HFFc6 (cell line): ENCODE results near the gene GRID1. TPM values are rescaled to one million over a fixed set of nuclear protein-coding genes. Genes with fewer than 3 reads are reported as not detected.
"Not testable (repeated sequence)": the region's sequence is repeated elsewhere in the genome, so short reads cannot be mapped to it uniquely, and the experiment has no call there.

Experiments
- DNase-seq: peaks from one replicate; pipeline ENCODE4 v3.0.0-alpha.2; 2018
- H3K27ac Mint-ChIP-seq: 2 replicates; pipeline ENCODE4 v1.8.0; 2020; ENCODE audit warnings: mild to moderate bottlenecking, mixed read lengths
- H3K27me3 Mint-ChIP-seq: 2 replicates; pipeline ENCODE4 v1.8.0; 2021; ENCODE audit warnings: mild to moderate bottlenecking, moderate library complexity, mixed read lengths; ENCODE audit not compliant: insufficient read depth
- H3K36me3 Mint-ChIP-seq: 2 replicates; pipeline ENCODE4 v1.8.0; 2021; ENCODE audit warnings: low read depth, mixed read lengths
- H3K4me1 Mint-ChIP-seq: 2 replicates; pipeline ENCODE4 v1.8.0; 2020; ENCODE audit warnings: low read depth, mixed read lengths
- H3K4me3 Mint-ChIP-seq: 2 replicates; pipeline ENCODE4 v1.8.0; 2020; ENCODE audit warnings: mild to moderate bottlenecking, moderate library complexity, mixed read lengths
- H3K9me3 Mint-ChIP-seq: 2 replicates; pipeline ENCODE4 v1.8.0; 2020; ENCODE audit warnings: mild to moderate bottlenecking, mixed read lengths
- total RNA-seq, 6 experiments: library from RNA; stranded (reverse); fragmentation: NEBNext Ultra II Directional; extraction: Animal tissue kit (Norgen Biotek cat#: 25700); gene quantifications; 2 replicates in 1 of 6; 3 replicates in 5 of 6; pipeline ENCODE4 v1.2.3, GENCODE V29; 2021
- TF ChIP-seq, protein P1 (sequence below): fragments of 200-600 bp; sonication (generic); IDR thresholded peaks from 2 replicates; pipeline ENCODE4 v1.5.0; 2021; ENCODE audit warnings: antibody characterized with exemption, mild to moderate bottlenecking

Gene GRID1
- total RNA-seq, 6 experiments from 2014 or later, result not detected

GRCh38 chr10:86177537-86178155 is 188.9 kb downstream of the GRID1 start:
- TF ChIP-seq, protein P1, sequence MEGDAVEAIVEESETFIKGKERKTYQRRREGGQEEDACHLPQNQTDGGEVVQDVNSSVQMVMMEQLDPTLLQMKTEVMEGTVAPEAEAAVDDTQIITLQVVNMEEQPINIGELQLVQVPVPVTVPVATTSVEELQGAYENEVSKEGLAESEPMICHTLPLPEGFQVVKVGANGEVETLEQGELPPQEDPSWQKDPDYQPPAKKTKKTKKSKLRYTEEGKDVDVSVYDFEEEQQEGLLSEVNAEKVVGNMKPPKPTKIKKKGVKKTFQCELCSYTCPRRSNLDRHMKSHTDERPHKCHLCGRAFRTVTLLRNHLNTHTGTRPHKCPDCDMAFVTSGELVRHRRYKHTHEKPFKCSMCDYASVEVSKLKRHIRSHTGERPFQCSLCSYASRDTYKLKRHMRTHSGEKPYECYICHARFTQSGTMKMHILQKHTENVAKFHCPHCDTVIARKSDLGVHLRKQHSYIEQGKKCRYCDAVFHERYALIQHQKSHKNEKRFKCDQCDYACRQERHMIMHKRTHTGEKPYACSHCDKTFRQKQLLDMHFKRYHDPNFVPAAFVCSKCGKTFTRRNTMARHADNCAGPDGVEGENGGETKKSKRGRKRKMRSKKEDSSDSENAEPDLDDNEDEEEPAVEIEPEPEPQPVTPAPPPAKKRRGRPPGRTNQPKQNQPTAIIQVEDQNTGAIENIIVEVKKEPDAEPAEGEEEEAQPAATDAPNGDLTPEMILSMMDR, result no peak
- Mint-ChIP-seq H3K36me3 (no peaks in the 10 kb centered on the region), H3K9me3 (peaks cover 1% of the 10 kb centered on the region; the same call in 1 of the 2 replicates), H3K4me3 (no peak overlapping the region), H3K4me1 (no peaks in the 10 kb centered on the region), H3K27ac (no peak overlapping the region), H3K27me3 (no peaks in the 10 kb centered on the region)
- DNase-seq, result no peak

DNA sequence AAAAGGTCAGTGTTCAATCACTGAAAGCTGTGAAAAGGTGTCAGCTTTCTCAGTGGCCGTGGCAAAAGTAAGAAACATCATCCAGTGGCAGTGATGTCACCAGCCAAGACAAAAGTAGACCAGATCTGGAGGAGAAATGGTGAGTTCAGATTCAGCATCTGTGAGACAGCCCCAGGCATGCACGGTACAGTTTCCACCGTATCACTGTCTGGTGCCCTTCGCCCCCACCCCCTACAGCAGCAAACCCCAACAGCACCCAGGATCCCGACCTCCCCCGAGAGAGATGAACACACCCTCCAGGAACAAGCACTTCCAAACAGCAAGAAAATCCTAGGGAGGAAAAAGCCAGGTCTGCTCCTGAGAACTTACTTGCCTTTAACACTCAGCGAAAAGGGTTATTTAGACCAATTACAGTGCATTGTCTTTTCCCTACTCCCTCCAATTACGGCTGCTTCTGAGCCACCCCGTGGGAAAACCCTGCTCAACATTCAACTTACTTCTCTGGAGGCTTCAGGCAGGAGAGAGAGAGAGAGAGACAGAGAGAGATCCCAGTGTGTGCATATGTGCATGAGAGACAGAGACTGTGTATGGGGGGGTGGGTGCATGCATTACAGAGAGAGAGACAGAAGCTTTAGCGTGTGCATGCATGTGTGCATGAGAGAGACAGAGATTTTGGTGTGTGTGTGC is 189.6 kb downstream of the GRID1 start:
- DNase-seq, result no peak
- H3K27ac Mint-ChIP-seq, result no peak overlapping the region
- H3K36me3 Mint-ChIP-seq, result no peaks in the 10 kb centered on the region
- TF ChIP-seq, protein P1, result no peak
- peaks cover 8% of the 10 kb centered on the region; the same call in 1 of the 2 replicates for H3K9me3 Mint-ChIP-seq
- H3K4me1 Mint-ChIP-seq, result no peaks in the 10 kb centered on the region
- no peaks in the 10 kb centered on the region for H3K27me3 Mint-ChIP-seq
- no peak overlapping the region for H3K4me3 Mint-ChIP-seq

DNA sequence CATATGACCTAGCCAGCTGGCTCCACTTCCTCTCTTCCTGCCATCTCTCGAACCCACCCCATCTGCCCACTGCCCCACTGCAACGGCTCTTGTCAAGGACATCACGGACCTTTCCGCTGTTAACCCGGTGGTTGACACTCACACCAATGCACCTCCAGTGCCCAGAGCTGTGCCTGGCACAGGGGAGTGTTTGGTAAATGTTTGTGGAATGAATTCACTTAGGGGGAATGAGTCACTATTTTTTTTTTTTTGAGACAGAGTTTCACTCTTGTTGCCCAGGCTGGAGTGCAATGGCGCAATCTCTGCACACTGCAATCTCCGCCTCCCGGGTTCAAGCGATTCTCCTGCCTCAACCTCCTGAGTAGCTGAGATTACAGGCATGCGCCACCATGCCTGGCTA is 191.1 kb downstream of the GRID1 start:
- H3K4me1 Mint-ChIP-seq, DNase-seq, H3K27ac Mint-ChIP-seq, H3K4me3 Mint-ChIP-seq, H3K36me3 Mint-ChIP-seq, H3K27me3 Mint-ChIP-seq: not testable (repeated sequence)
- H3K9me3 Mint-ChIP-seq, result peaks cover 13% of the 10 kb centered on the region; the same call in 1 of the 2 replicates

DNA sequence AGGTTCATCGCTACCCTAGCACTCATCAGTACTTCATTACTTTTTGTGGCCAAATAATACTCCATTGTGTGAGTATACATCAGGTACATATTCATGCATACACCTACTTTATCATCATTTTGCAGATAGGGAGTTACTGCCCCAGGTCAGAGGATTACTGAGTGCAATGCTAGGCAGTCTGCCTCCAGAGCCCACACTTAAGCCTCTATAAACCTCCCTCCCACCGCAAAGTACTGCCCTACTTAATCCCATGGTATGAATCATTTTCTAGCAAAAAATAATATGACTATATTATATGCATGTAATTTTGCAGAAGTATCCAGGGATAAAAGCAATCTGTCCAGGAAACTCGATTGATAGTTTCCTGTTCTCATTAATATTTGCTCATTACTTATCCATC is 194.3 kb downstream of the GRID1 start:
- Mint-ChIP-seq H3K36me3 (no peaks in the 10 kb centered on the region), H3K4me3 (no peak overlapping the region), H3K4me1 (no peaks in the 10 kb centered on the region), H3K27ac (no peak overlapping the region), H3K27me3 (no peaks in the 10 kb centered on the region), H3K9me3 (peaks cover 17% of the 10 kb centered on the region; the same call in 1 of the 2 replicates)
- no peak for DNase-seq
- TF ChIP-seq, protein P1, result no peak

- Mint-ChIP-seq H3K9me3 (peaks cover 20% of the 10 kb centered on the region; the same call in 1 of the 2 replicates), H3K4me3 (no peak overlapping the region), H3K27ac (no peak overlapping the region), H3K36me3 (no peaks in the 10 kb centered on the region), H3K27me3 (no peaks in the 10 kb centered on the region), H3K4me1 (no peaks in the 10 kb centered on the region)
- TF ChIP-seq, protein P1, result no peak
- DNase-seq, result no peak
These were observed 196.1 kb downstream of the GRID1 start for GRCh38 chr10:86170255-86171108.
